ENCODE data around the gene UNC119. TPM values are rescaled to one million over a fixed set of nuclear protein-coding genes. Genes with fewer than 3 reads are reported as not detected.
"Not testable (repeated sequence)": the region's sequence is repeated elsewhere in the genome, so short reads cannot be mapped to it uniquely, and the experiment has no call there.

The UNC119 gene
- total and polyA plus RNA-seq, 4 donors, result 14.0 to 20.0 (median 16.1) TPM

- Histone ChIP-seq H3K36me3 (ENCODE audit: control insufficient read depth in 4 of 4, insufficient read depth in 3 of 4, low read depth in 1 of 4, low read length in 3 of 4) (peaks cover 0 to 9% (median 3%) of the 10 kb centered on the region in 4 donors), H3K27me3 (ENCODE audit: control insufficient read depth in 4 of 4, insufficient read depth in 4 of 4, low read length in 3 of 4) (no peaks in the 10 kb centered on the region), H3K27ac (ENCODE audit: low read depth in 1 of 2, low read length in 2 of 2) (peak within 1 kb of the TSS; percentile 89 to 93), H3K4me1 (ENCODE audit: control insufficient read depth in 4 of 4, insufficient read depth in 4 of 4, low read length in 3 of 4) (peaks cover 11 to 27% (median 22%) of the 10 kb centered on the region in 4 donors), H3K9me3 (ENCODE audit: control insufficient read depth in 4 of 4, low read length in 3 of 4) (no peaks in the 10 kb centered on the region), H3K4me3 (ENCODE audit: low read depth in 1 of 3, low read length in 3 of 3) (peak within 1 kb of the TSS in 1 of 3 donors; percentile 28), H3K9ac (ENCODE audit: low read depth in 1 of 2, low read length in 2 of 2) (peak within 1 kb of the TSS in 1 of 2 donors; percentile 2)
- TF ChIP-seq MAX (IDR thresholded peaks at IDR 0.05) (no peak), HNF4G (IDR thresholded peaks at IDR 0.05) (no peak), YY1 (IDR thresholded peaks at IDR 0.05) (peak; percentile 82), GABPA (IDR thresholded peaks at IDR 0.05 in 1 of 2, conservative IDR thresholded peaks at IDR 0.05 in 1 of 2) (peak in 1 of 2 donors; percentile 67), JUND (IDR thresholded peaks at IDR 0.05) (peak in 1 of 2 donors; percentile 14), RXRA (IDR thresholded peaks at IDR 0.05) (peak; percentile 98 to 99), FOXA2 (IDR thresholded peaks at IDR 0.05) (peak; percentile 42), EGR1 (IDR thresholded peaks at IDR 0.05; ENCODE audit: low read depth in 2 of 2) (peak in 1 of 2 donors; percentile 61), NR2F2 (IDR thresholded peaks at IDR 0.05) (peak; percentile 75), HNF4A (conservative IDR thresholded peaks at IDR 0.05) (peak; percentile 63 to 72), FOXA1 (IDR thresholded peaks at IDR 0.05) (no peak), SP1 (IDR thresholded peaks at IDR 0.05) (peak; percentile 95), ZBTB33 (IDR thresholded peaks at IDR 0.05) (peak; percentile 55), RAD21 (IDR thresholded peaks at IDR 0.05) (peak in 1 of 2 donors; percentile 43), REST (IDR thresholded peaks at IDR 0.05) (peak; percentile 67), CTCF (IDR thresholded peaks at IDR 0.05; ENCODE audit: low read depth, low read length, missing input control) (no peak), TAF1 (conservative IDR thresholded peaks at IDR 0.05) (peak; percentile 73)
- TF ChIP-seq, protein P1, sequence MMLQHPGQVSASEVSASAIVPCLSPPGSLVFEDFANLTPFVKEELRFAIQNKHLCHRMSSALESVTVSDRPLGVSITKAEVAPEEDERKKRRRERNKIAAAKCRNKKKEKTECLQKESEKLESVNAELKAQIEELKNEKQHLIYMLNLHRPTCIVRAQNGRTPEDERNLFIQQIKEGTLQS (IDR thresholded peaks at IDR 0.05), result no peak
- WGBS, result 3% methylated on average over 25 of the region's 26 CpGs
- peak; percentile 99 for DNase-seq (ENCODE audit: low spot score)
These were observed 24.5 kb upstream of the UNC119 start, which contains the start of gene ALDOC for GRCh38 chr17:28576758-28577465. ALDOC (minus strand) TSS chr17:28576895; CDS start chr17:28575532, 1,363 bp downstream.

- H3K36me3 ChIP-seq (ENCODE audit: control insufficient read depth in 4 of 4, insufficient read depth in 3 of 4, low read depth in 1 of 4, low read length in 3 of 4); H3K27me3 ChIP-seq (ENCODE audit: control insufficient read depth in 4 of 4, insufficient read depth in 4 of 4, low read length in 3 of 4); H3K4me3 ChIP-seq (ENCODE audit: low read depth in 1 of 3, low read length in 3 of 3); DNase-seq (ENCODE audit: low spot score); H3K9ac ChIP-seq (ENCODE audit: low read depth in 1 of 2, low read length in 2 of 2); H3K27ac ChIP-seq (ENCODE audit: low read depth in 1 of 2, low read length in 2 of 2); H3K9me3 ChIP-seq (ENCODE audit: control insufficient read depth in 4 of 4, low read length in 3 of 4): not testable (repeated sequence)
- peaks cover 11 to 30% (median 25%) of the 10 kb centered on the region in 4 donors for H3K4me1 ChIP-seq (ENCODE audit: control insufficient read depth in 4 of 4, insufficient read depth in 4 of 4, low read length in 3 of 4)
- 59% methylated on average over 3 of the region's 3 CpGs for WGBS
These were observed 23.6 kb upstream of the UNC119 start for GRCh38 chr17:28576016-28576415.
